ENCODE results near the gene UNC80.

Gene UNC80

GRCh38 chr2:209808521-209808920 is 36.9 kb downstream of the UNC80 start:
- peak in 2 of 10 donors; percentile 48 to 66 for DNase-seq
- intact Hi-C loops (cut with DNase I) = no loop called here

- intact Hi-C loops (cut with DNase I) = no loop called here
These were observed 37.6 kb downstream of the UNC80 start for GRCh38 chr2:209809256-209809655.

GRCh38 chr2:209817844-209818271 is 46.2 kb downstream of the UNC80 start:
- intact Hi-C loops (cut with DNase I) = no loop called here
- DNase-seq = no peak

More at GRCh38 chr2:209809256-209809655, 37.6 kb downstream of the UNC80 start:
- DNase-seq = peak in 2 of 10 donors; percentile 52 to 72

GRCh38 chr2:209818939-209819338 is 47.3 kb downstream of the UNC80 start:
- DNase-seq = no peak
- intact Hi-C loops (cut with DNase I) = no loop called here

- DNase-seq = no peak
- intact Hi-C loops (cut with DNase I) = no loop called here
These were observed 50.2 kb downstream of the UNC80 start for GRCh38 chr2:209821806-209822205.

GRCh38 chr2:209823484-209823883 is 51.9 kb downstream of the UNC80 start:
- intact Hi-C loops (cut with DNase I) = no loop called here
- no peak for DNase-seq

- intact Hi-C loops (cut with DNase I) = no loop called here
These were observed 52.8 kb downstream of the UNC80 start for GRCh38 chr2:209824391-209824790.

GRCh38 chr2:209830722-209831465 is 59.3 kb downstream of the UNC80 start:
- intact Hi-C loops (cut with DNase I) = no loop called here
- no peak for DNase-seq

More at GRCh38 chr2:209824391-209824790, 52.8 kb downstream of the UNC80 start:
- DNase-seq = no peak

- intact Hi-C loops (cut with DNase I) = no loop called here
- DNase-seq = no peak
These were observed 63.1 kb downstream of the UNC80 start for GRCh38 chr2:209834767-209835166.

GRCh38 chr2:209840434-209840833 is 68.8 kb downstream of the UNC80 start:
- DNase-seq = no peak
- intact Hi-C loops (cut with DNase I) = no loop called here

- no peak for DNase-seq
- intact Hi-C loops (cut with DNase I) = no loop called here
These were observed 74.0 kb downstream of the UNC80 start for GRCh38 chr2:209845666-209846065.

GRCh38 chr2:209864716-209865295 is 93.2 kb downstream of the UNC80 start:
- peak in 1 of 10 donors; percentile 69 for DNase-seq
- intact Hi-C loops (cut with DNase I) = no loop called here

GRCh38 chr2:209868271-209868994 is 96.8 kb downstream of the UNC80 start:
- DNase-seq = no peak
- intact Hi-C loops (cut with DNase I) = no loop called here

- intact Hi-C loops (cut with DNase I) = no loop called here
These were observed 98.4 kb downstream of the UNC80 start for GRCh38 chr2:209870067-209870466.

GRCh38 chr2:209872675-209873074 is 101.0 kb downstream of the UNC80 start:
- intact Hi-C loops (cut with DNase I) = no loop called here
- peak in 9 of 10 donors; percentile 20 to 91 (median 49) for DNase-seq

More at GRCh38 chr2:209870067-209870466, 98.4 kb downstream of the UNC80 start:
- no peak for DNase-seq

- DNase-seq = no peak
- intact Hi-C loops (cut with DNase I) = no loop called here
These were observed 103.6 kb downstream of the UNC80 start for GRCh38 chr2:209875270-209875669.

- DNase-seq = no peak
- intact Hi-C loops (cut with DNase I) = no loop called here
These were observed 104.6 kb downstream of the UNC80 start for GRCh38 chr2:209876211-209876610.

GRCh38 chr2:209878701-209879100 is 107.1 kb downstream of the UNC80 start:
- no peak for DNase-seq
- intact Hi-C loops (cut with DNase I) = no loop called here

GRCh38 chr2:209900638-209901037 is 129.0 kb downstream of the UNC80 start:
- intact Hi-C loops (cut with DNase I) = no loop called here

GRCh38 chr2:209901172-209901571 is 129.5 kb downstream of the UNC80 start:
- no peak for DNase-seq
- intact Hi-C loops (cut with DNase I) = no loop called here

More at GRCh38 chr2:209900638-209901037, 129.0 kb downstream of the UNC80 start:
- DNase-seq = no peak

- no peak for DNase-seq
- intact Hi-C loops (cut with DNase I) = no loop called here
These were observed 134.1 kb downstream of the UNC80 start for GRCh38 chr2:209905691-209906090.
